ENCODE results near the gene RRAS2. TPM values are rescaled to one million over a fixed set of nuclear protein-coding genes. Genes with fewer than 3 reads are reported as not detected.

The RRAS2 gene
- total RNA-seq, 1 donor from 2014 or later: 45.3 TPM

GRCh38 chr11:14378171-14378570 lies 19.2 kb upstream of the RRAS2 start:
- DNase-seq: no peak
- Histone ChIP-seq H3K9me3 (replicated peaks) (no peaks in the 10 kb centered on the region), H3K27ac (replicated peaks) (no peak overlapping the region), H3K4me3 (no peak overlapping the region), H3K4me1 (peaks cover 36% of the 10 kb centered on the region), H3K36me3 (no peaks in the 10 kb centered on the region), H3K27me3 (ENCODE audit: low read depth) (peaks cover 18% of the 10 kb centered on the region)
- intact Hi-C loops (cut with micrococcal nuclease): no loop called here
- no peak for TF ChIP-seq CTCF (IDR thresholded peaks at IDR 0.05; ENCODE audit: borderline replicate concordance)

- Histone ChIP-seq H3K4me1 (peaks cover 35% of the 10 kb centered on the region), H3K27me3 (ENCODE audit: low read depth) (peaks cover 17% of the 10 kb centered on the region), H3K27ac (replicated peaks) (no peak overlapping the region), H3K9me3 (replicated peaks) (no peaks in the 10 kb centered on the region), H3K4me3 (no peak overlapping the region), H3K36me3 (no peaks in the 10 kb centered on the region)
- DNase-seq: no peak
- intact Hi-C loops (cut with micrococcal nuclease): no loop called here
- no peak for TF ChIP-seq CTCF (IDR thresholded peaks at IDR 0.05; ENCODE audit: borderline replicate concordance)
These were observed 17.9 kb upstream of the RRAS2 start for GRCh38 chr11:14376920-14377319.

- peak overlapping the region; percentile 74 for H3K27ac ChIP-seq (replicated peaks)
- H3K4me1 ChIP-seq: peaks cover 19% of the 10 kb centered on the region
- no peaks in the 10 kb centered on the region for H3K36me3 ChIP-seq
- H3K9me3 ChIP-seq (replicated peaks): no peaks in the 10 kb centered on the region
- peaks cover 3% of the 10 kb centered on the region for H3K27me3 ChIP-seq (ENCODE audit: low read depth)
- intact Hi-C loops (cut with micrococcal nuclease): no loop called here
- no peak for DNase-seq
- H3K4me3 ChIP-seq: no peak overlapping the region
- no peak for TF ChIP-seq CTCF (IDR thresholded peaks at IDR 0.05; ENCODE audit: borderline replicate concordance)
These were observed 16.2 kb upstream of the RRAS2 start for GRCh38 chr11:14374922-14375830.

- peak overlapping the region; percentile 74 for H3K27ac ChIP-seq (replicated peaks)
- no peaks in the 10 kb centered on the region for H3K27me3 ChIP-seq (ENCODE audit: low read depth)
- intact Hi-C loops (cut with micrococcal nuclease): no loop called here
- peaks cover 19% of the 10 kb centered on the region for H3K4me1 ChIP-seq
- no peak for DNase-seq
- no peaks in the 10 kb centered on the region for H3K36me3 ChIP-seq
- no peak overlapping the region for H3K4me3 ChIP-seq
- H3K9me3 ChIP-seq (replicated peaks): no peaks in the 10 kb centered on the region
- TF ChIP-seq CTCF (IDR thresholded peaks at IDR 0.05; ENCODE audit: borderline replicate concordance): no peak
These were observed 15.1 kb upstream of the RRAS2 start for GRCh38 chr11:14373941-14374646.

- no peaks in the 10 kb centered on the region for H3K9me3 ChIP-seq (replicated peaks)
- H3K27ac ChIP-seq (replicated peaks): no peak overlapping the region
- no peak overlapping the region for H3K4me3 ChIP-seq
- DNase-seq: no peak
- H3K27me3 ChIP-seq (ENCODE audit: low read depth): no peaks in the 10 kb centered on the region
- H3K4me1 ChIP-seq: peaks cover 19% of the 10 kb centered on the region
- no peaks in the 10 kb centered on the region for H3K36me3 ChIP-seq
- no peak for TF ChIP-seq CTCF (IDR thresholded peaks at IDR 0.05; ENCODE audit: borderline replicate concordance)
- intact Hi-C loops (cut with micrococcal nuclease): no loop called here
These were observed 13.0 kb upstream of the RRAS2 start for GRCh38 chr11:14372011-14372410.
